HUES48 (cell line): ENCODE measurements around the gene KLC3.

Source experiments
- H3K27ac ChIP-seq: one replicate; pipeline ENCODE4 v1.7.0; 2013; ENCODE audit warnings: low read depth, low read length, inconsistent platforms
- H3K27me3 ChIP-seq: 2 replicates; pipeline ENCODE4 v1.6.1; 2013; ENCODE audit warnings: mild to moderate bottlenecking, low read length; ENCODE audit not compliant: control insufficient read depth, insufficient read depth
- H3K36me3 ChIP-seq: 2 replicates; pipeline ENCODE4 v1.6.1; 2013; ENCODE audit warnings: low read length; ENCODE audit not compliant: control insufficient read depth, insufficient read depth
- H3K4me1 ChIP-seq: 2 replicates; pipeline ENCODE4 v1.6.1; 2013; ENCODE audit warnings: mild to moderate bottlenecking, low read length; ENCODE audit not compliant: control insufficient read depth, insufficient read depth
- H3K4me3 ChIP-seq: 2 replicates; pipeline ENCODE4 v1.5.1; 2013; ENCODE audit warnings: mild to moderate bottlenecking, low read depth, low read length
- H3K9ac ChIP-seq: 2 replicates; pipeline ENCODE4 v1.6.1; 2013; ENCODE audit warnings: mild to moderate bottlenecking, low read depth, low read length, moderate library complexity
- H3K9me3 ChIP-seq: 2 replicates; pipeline ENCODE4 v1.6.1; 2013; ENCODE audit warnings: low read length; ENCODE audit not compliant: control insufficient read depth, insufficient read depth

Gene KLC3

DNA sequence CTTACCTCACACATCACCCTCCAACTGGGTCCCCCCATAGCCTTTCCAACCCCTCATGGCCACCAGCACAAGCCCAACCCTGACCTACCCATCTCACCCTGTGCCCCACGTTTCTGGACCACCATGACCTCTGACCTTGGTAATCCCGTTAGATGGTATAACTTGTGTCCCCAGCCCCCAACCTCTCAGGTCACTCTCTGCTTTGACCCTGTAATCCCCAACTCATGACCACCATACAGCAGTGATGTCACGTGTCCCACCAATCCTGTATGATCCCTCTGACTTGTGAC, 8.5 kb downstream of the KLC3 start:
- no peak overlapping the region for H3K9ac ChIP-seq
- no peaks in the 10 kb centered on the region for H3K9me3 ChIP-seq
- no peak overlapping the region for H3K4me3 ChIP-seq
- H3K27ac ChIP-seq, result no peak overlapping the region
- peaks cover 4% of the 10 kb centered on the region; the same call in 1 of the 2 replicates for H3K4me1 ChIP-seq
- H3K27me3 ChIP-seq, result no peaks in the 10 kb centered on the region
- H3K36me3 ChIP-seq, result peaks cover 51% of the 10 kb centered on the region

DNA sequence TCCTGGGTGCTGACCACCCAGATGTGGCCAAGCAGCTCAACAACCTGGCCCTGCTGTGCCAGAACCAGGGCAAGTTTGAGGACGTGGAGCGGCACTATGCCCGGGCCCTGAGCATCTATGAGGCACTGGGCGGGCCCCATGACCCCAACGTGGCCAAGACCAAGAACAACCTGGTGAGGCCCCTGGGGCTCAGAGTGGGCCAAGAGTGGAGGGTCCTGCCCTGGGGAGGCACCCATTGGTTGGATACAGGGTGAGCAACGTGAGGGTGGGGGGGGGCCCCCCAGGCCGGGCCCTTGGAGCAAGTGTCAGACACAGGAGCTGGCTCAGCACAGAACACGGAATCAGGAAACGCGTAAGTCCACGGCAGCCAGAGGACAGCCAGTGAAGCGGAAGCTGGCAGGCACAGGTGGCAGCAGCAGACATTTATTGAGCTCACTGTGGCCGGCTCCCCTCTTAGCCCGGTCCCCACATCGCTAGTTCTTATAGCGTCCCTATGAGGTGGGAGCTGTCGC, 8.9 kb downstream of the KLC3 start:
- H3K4me1 ChIP-seq, result peaks cover 4% of the 10 kb centered on the region; the same call in 1 of the 2 replicates
- H3K9ac ChIP-seq, result no peak overlapping the region
- H3K9me3 ChIP-seq, result no peaks in the 10 kb centered on the region
- no peak overlapping the region for H3K27ac ChIP-seq
- H3K36me3 ChIP-seq, result peaks cover 55% of the 10 kb centered on the region
- H3K4me3 ChIP-seq, result no peak overlapping the region
- H3K27me3 ChIP-seq, result no peaks in the 10 kb centered on the region

DNA sequence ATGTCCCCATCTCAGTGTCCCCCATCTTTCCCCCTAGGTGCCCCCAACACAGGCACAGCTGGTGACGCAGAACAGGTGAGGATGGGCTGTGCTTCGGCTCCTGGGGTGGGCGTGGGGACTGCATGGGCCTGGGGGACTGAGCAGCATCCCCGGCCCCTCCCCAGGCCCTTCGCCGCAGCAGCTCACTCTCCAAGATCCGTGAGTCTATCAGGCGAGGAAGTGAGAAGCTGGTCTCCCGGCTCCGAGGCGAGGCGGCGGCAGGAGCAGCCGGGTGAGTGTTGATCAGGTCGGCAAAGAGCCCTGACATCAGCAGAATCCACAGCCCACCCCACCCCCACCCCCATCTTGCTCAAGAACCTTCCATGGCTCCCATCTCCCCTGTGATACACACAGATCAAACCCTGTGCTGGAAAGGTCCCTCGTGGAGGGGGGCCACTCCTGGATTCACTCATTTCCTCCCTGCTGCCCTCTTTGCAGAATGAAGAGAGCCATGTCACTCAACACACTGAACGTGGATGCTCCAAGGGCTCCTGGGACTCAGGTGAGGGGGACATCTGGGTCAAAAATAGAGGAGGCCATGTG, 10.0 kb downstream of the KLC3 start:
- Histone ChIP-seq H3K4me1 (peaks cover 4% of the 10 kb centered on the region; the same call in 1 of the 2 replicates), H3K4me3 (no peak overlapping the region), H3K27ac (no peak overlapping the region), H3K9me3 (no peaks in the 10 kb centered on the region), H3K9ac (no peak overlapping the region), H3K27me3 (no peaks in the 10 kb centered on the region), H3K36me3 (peaks cover 64% of the 10 kb centered on the region)

DNA sequence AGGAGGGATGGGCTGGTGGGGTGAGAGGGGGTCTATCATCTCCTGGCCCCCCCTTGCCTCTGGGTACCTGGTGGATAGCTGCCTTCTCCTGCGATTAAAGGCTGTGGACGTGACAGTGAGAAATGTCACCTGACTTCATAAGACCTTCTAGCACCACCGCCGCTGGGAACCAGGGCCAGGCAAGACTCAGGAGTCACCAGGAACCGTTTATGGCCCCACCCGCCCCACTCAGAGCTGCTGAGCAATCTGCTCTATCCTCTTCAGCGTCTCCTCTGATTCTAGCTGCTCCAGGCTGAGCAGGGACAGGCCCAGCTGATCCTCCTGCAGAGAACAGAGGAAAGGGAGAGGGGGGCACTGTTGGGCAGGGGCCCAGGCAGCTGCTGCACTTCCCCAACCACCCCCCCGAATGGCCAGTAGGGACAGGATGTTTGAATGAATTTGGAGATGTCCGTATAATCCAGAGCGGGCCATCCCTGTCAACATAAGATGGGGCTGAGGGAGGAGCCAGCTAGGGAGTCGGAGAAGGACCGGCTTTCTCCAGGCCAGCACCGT, 10.9 kb downstream of the KLC3 start:
- Histone ChIP-seq H3K9ac (no peak overlapping the region), H3K4me1 (peaks cover 4% of the 10 kb centered on the region; the same call in 1 of the 2 replicates), H3K4me3 (no peak overlapping the region), H3K9me3 (no peaks in the 10 kb centered on the region), H3K36me3 (peaks cover 73% of the 10 kb centered on the region), H3K27ac (no peak overlapping the region), H3K27me3 (no peaks in the 10 kb centered on the region)

DNA sequence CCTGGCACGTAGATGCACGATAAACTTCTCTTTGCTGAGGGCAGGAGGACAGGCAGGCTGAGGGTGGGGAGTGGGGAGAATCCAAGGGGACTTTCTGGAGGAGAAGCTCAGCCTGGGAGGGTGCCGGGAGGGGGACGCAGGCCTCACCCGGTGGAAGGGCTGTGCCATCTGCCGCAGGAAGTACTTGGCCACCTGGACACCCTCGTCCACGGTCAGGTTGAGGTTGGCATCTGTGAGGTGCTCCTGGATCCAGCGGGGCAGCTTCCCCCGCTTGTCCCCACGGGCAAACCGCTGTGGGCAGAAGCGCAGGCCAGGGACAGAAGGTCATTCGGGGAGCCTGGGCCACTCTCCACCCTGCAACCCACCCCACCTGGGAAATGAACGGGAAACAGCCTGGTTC, 11.5 kb downstream of the KLC3 start:
- Histone ChIP-seq H3K4me3 (no peak overlapping the region), H3K9ac (no peak overlapping the region), H3K36me3 (peaks cover 79% of the 10 kb centered on the region)

DNA sequence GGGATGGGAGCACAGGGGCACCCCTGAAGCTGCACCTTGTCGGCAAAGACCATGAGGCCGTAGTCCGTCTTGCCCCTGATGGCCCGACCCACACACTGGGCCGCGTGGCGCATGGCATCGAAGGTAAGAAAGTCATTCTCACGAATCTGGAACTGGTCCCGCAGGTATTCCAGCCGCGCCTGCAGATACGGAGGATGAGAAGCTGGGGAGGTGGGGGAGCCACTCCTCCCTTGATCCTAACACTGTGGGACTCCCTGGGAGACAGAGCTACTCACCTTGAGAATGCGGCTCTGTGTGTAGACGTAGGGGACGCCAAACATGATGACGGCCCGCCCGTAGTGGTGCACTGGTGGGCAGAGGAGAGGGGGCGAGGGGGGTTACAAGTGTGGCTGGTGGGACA, 11.9 kb downstream of the KLC3 start:
- Histone ChIP-seq H3K36me3 (peaks cover 83% of the 10 kb centered on the region), H3K27me3 (no peaks in the 10 kb centered on the region), H3K9me3 (no peaks in the 10 kb centered on the region), H3K27ac (no peak overlapping the region), H3K4me1 (peaks cover 4% of the 10 kb centered on the region; the same call in 1 of the 2 replicates), H3K9ac (no peak overlapping the region), H3K4me3 (no peak overlapping the region)

More for the DNA sequence above, 11.5 kb downstream of the KLC3 start:
- Histone ChIP-seq H3K9me3 (no peaks in the 10 kb centered on the region), H3K4me1 (peaks cover 4% of the 10 kb centered on the region; the same call in 1 of the 2 replicates), H3K27ac (no peak overlapping the region), H3K27me3 (no peaks in the 10 kb centered on the region)

DNA sequence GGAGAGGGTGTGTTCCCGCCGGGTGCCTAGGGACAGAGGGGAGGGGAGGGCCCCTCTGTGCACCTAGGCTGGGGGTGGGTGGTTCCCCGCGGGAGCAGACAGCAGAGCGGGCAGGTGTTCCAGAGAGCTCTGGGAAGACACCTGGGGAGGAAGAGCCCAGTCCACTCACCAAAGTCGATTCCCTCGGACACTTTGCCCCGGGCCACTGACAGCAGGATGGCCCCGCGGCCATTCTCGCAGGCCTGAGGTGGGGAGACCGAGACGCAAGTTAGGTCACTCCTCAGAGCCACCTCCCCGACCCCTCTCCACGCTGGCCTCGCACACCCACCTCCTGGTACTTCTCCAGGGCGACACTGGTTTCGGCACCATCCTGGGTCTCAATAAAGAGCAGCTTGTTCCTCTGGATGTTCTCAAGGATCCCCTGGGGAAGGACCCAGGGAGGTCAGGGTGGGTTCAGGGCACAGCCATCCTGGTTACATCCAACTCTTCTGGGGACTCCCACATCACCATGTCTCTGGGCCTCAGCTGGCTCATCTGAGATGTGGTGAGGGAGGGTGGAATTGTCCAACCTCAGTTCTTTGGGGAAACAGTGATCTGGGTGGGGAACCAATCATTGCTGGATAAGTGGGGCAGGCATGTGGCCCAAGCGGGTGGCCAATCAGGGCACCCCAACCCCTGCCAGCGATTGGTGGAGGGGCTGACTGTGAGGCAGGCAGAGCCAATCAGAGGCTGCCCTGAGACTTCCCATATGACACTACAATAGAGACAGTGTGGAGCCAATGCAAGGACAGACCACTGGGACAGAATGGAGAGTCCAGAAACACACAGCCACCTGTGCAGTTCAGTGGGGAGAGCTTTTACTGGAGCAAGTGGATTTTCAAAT, 12.6 kb downstream of the KLC3 start:
- Histone ChIP-seq H3K27me3 (no peaks in the 10 kb centered on the region), H3K9ac (no peak overlapping the region), H3K27ac (no peak overlapping the region), H3K4me1 (peaks cover 4% of the 10 kb centered on the region; the same call in 1 of the 2 replicates), H3K4me3 (no peak overlapping the region), H3K36me3 (peaks cover 90% of the 10 kb centered on the region), H3K9me3 (no peaks in the 10 kb centered on the region)

DNA sequence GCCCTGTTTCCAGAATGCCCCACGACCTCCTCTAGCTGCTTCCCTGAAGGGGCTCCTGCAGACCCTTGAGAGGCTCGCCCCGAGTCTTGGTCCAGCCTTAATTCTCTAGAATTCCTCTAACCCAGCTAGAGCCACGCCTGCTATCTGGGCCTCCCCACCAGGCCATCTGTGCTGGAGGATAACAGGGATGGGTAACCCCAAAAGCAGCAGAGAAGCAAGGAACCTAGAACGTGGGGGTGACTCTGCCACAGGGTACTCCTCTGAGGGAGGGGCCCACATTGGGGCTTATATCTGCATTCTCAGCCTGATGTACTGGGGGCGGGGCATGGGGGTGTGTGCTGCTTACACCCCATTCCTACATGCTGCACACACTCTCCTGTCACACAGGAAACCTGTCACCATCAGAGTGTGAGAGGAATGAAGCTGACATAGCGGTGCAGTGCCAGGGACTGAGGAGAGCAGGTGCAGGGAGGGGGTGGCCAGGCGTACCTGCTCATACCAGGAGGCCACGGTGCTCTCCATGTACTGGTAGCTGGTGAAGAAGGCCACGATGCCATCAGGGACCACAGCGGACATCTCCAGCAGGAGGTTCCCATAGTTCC, 13.8 kb downstream of the KLC3 start:
- Histone ChIP-seq H3K4me3 (no peak overlapping the region), H3K4me1 (no peaks in the 10 kb centered on the region), H3K27ac (no peak overlapping the region), H3K9ac (no peak overlapping the region), H3K36me3 (peaks cover 98% of the 10 kb centered on the region), H3K27me3 (no peaks in the 10 kb centered on the region), H3K9me3 (no peaks in the 10 kb centered on the region)

DNA sequence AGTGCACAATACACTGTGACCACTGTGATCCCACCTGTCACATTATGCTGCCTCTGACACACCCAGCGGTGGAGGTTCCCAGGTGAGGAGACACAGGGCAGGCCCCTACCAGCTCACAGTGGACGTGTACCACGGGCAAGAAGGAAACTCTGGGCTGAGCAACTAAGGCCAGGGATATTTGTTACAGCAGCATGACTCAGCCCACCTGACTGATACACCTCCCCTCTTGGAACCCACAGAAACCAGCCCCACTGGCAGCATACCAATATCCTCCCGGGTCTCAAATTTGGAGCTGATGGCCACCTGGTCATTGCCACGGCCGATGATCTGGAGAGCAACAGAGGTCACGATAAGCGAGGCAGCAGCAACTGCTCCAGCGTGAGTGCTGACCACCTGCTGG, 14.9 kb downstream of the KLC3 start:
- peaks cover 92% of the 10 kb centered on the region for H3K36me3 ChIP-seq
- H3K27me3 ChIP-seq, result no peaks in the 10 kb centered on the region
- H3K27ac ChIP-seq, result no peak overlapping the region
- no peak overlapping the region for H3K9ac ChIP-seq
- no peak overlapping the region for H3K4me3 ChIP-seq
- no peaks in the 10 kb centered on the region for H3K4me1 ChIP-seq
- H3K9me3 ChIP-seq, result no peaks in the 10 kb centered on the region

DNA sequence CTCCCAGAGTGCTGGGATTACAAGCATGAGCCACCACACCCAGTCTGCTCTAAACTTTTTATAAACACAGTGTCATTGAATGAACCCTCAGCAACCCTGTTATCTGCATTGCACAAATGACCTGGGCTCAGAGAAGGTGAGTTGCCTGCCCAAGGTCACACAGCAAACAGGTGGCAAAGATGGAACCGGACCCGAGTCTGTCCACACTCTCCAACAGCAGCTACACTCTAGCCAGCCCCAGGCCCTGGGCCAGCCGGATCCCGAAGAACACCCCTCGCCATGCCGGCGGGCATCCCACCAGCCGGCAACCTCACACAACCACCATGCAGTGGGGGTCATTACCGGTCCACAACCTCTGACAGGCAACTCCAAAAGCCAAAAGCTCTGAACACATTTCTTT, 15.4 kb downstream of the KLC3 start:
- Histone ChIP-seq H3K4me1 (no peaks in the 10 kb centered on the region), H3K9me3 (no peaks in the 10 kb centered on the region), H3K4me3 (no peak overlapping the region), H3K27ac (no peak overlapping the region), H3K36me3 (peaks cover 91% of the 10 kb centered on the region), H3K27me3 (no peaks in the 10 kb centered on the region), H3K9ac (no peak overlapping the region)
